Neural cell (in vitro differentiated cells): ENCODE measurements around the gene RABL6.

ENCODE experiments used
- CTCF ChIP-seq: fragments of 450-650 bp; IDR thresholded peaks from 2 replicates; pipeline ENCODE4 v1.5.1; 2014; ENCODE audit warnings: antibody characterized with exemption, mild to moderate bottlenecking, moderate library complexity; ENCODE audit not compliant: poor library complexity, severe bottlenecking
- EP300 ChIP-seq: fragments of 450-650 bp; conservative IDR thresholded peaks from 2 replicates; pipeline ENCODE4 v1.6.1; 2014; ENCODE audit warnings: antibody characterized with exemption, mild to moderate bottlenecking, moderate library complexity; ENCODE audit not compliant: poor library complexity, severe bottlenecking
- EZH2 ChIP-seq: fragments of 200-600, 300-800 bp; shearing (Covaris generic), sonication (generic); IDR thresholded peaks from 2 replicates; pipeline ENCODE4 v1.6.1; 2014; ENCODE audit warnings: antibody characterized with exemption, low read length, borderline replicate concordance, mild to moderate bottlenecking; ENCODE audit not compliant: insufficient read depth, poor library complexity, severe bottlenecking
- POLR2AphosphoS5 ChIP-seq: IDR thresholded peaks from 2 replicates; pipeline ENCODE4 v1.6.1; 2012
- RAD21 ChIP-seq: fragments of 450-650 bp; conservative IDR thresholded peaks from 2 replicates; pipeline ENCODE4 v1.6.1; 2014; ENCODE audit warnings: antibody characterized with exemption, mild to moderate bottlenecking, moderate library complexity
- REST ChIP-seq: IDR thresholded peaks from 2 replicates; pipeline ENCODE4 v1.6.1; 2012; ENCODE audit warnings: borderline replicate concordance
- TAF1 ChIP-seq: IDR thresholded peaks from 2 replicates; pipeline ENCODE4 v1.6.1; 2012; ENCODE audit warnings: low read depth

- TF ChIP-seq REST (no peak), CTCF (no peak), TAF1 (no peak), RAD21 (no peak), EZH2 (no peak), EP300 (no peak), POLR2AphosphoS5 (no peak)
These were observed 44.7 kb upstream of the RABL6 start for GRCh38 chr9:136762915-136763648.
